Iris pigment epithelial cell (primary cell): Measurements from ENCODE around the gene DACT1.

Experiments
- DNase-seq: peaks from one replicate; pipeline ENCODE4 v3.0.0-alpha.2; 2011; ENCODE audit warnings: low read depth

DACT1 gene

GRCh38 chr14:58668848-58669480 lies 31.2 kb downstream of the DACT1 start:
- DNase-seq, result no peak

GRCh38 chr14:58669556-58670200 lies 31.9 kb downstream of the DACT1 start:
- DNase-seq, result no peak

DNA sequence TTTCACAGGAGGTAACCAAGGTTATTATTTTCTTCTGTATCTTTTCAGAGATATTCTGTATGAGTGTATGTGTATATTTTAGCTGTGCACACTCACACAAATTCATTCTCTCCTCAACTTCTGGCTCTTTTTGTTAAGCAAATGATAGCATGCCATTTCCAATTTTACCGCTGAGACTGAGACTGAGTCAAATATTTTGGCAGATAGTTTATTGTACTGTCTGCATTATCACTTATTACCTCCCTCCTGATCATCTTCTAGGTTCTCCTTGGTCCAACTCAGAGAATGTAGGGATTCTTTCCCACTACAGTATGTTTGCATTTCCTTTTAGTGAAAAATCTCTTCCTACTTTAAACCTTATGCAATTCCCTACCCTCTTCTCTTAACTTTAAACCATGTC lies 33.3 kb downstream of the DACT1 start:
- DNase-seq, result no peak

DNA sequence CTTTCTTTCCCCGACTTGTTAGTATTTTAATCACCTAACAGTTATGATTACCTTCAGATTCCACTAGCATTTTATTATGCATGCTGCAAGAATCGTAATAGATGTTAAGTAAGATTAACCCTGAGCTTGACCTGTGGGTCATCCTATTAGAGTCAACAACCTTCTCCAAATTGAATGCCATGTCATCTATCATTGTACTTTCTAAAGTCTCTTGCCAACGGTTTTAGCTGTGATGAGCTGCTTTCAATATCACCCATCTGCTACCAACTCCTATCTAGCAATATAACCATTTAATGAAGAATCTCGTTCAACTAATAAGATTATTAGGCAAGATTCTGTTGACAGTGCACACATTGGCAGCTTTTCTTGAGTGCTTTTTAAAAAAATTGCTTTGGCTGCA lies 33.7 kb downstream of the DACT1 start:
- no peak for DNase-seq

DNA sequence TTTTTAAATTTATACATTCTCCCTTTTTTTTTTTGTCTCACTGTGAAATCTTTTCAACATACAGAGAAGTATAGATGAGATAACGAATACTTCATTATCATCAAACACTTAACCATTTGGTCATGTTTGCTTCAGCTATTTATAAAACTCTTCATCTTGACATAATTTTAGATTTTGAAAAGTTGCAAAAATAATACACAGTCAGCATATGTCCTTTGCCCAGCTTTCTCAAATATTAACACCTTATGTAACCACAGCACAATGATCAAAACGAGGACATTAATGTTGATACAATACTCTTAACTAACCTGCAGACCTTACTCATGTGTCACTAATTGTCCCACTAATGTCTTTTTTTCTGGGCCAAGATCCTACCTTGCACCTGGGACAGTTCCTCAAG lies 36.0 kb downstream of the DACT1 start:
- no peak for DNase-seq

GRCh38 chr14:58677001-58677400 lies 39.2 kb downstream of the DACT1 start:
- no peak for DNase-seq

GRCh38 chr14:58677517-58677916 lies 39.8 kb downstream of the DACT1 start:
- DNase-seq, result no peak

DNA sequence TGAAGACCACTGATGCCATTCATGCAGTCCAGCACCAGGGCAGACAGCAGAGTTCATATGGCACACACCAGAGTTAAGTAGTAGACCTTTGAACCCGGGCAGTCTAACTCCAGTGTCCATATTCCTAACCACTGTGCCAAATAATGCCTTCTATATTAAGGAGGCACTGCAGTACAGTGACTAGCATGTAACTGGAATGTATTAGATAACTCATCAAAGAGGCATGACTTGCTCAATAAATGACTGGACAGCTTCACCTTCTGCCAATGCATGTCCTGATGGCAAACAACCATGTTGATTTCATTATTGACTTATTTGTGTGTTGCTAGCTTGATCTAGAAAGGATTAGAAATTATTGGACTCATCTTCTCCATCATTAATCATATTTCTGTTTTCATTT lies 40.2 kb downstream of the DACT1 start:
- DNase-seq, result no peak

DNA sequence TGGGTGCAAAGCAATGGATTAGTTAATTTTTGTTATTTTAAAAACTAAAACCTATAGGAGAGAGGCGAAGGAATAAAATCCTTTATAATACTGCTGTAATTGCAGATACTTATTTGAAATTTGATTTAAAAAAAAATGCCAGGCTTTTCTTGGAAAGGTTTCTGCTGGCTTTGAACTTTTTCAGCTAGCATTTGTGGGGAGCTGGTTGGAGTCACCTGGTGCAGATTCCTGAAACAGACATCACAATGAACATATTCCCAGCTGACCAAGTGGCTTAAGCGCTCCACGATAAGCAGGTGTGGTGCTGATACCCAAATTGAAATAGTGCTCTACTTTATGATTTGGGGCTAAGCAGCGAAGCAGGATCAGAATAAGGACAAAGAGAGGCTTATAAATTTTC lies 42.9 kb downstream of the DACT1 start:
- no peak for DNase-seq

GRCh38 chr14:58687232-58687795 lies 49.6 kb downstream of the DACT1 start:
- DNase-seq, result no peak

- DNase-seq, result no peak
Observed at GRCh38 chr14:58690801-58691516, 53.2 kb downstream of the DACT1 start.

- DNase-seq, result no peak
Observed at GRCh38 chr14:58693048-58693447, 55.3 kb downstream of the DACT1 start.

DNA sequence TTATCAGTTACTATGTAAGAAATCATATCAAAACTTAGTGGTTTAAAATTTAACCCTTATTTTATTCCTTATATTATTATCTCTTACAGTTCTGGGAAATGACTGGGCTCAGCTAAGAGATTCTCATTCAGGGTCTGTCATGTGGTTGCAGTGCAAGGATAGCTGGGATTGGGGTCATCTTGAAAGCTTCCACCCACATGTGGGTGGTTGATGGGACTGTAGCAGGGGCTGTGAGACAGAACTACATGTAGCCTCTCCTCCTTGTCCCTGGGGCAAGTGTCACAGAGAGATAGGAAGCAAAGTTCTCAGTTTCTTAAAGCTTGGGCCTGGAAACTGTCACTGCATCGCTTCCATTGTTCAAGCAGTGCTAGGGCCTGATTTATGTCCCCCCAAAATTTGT lies 57.8 kb downstream of the DACT1 start:
- DNase-seq, result no peak

GRCh38 chr14:58697266-58697929 lies 59.6 kb downstream of the DACT1 start:
- DNase-seq, result no peak
